ENCODE data around the gene SHISA6. TPM values are rescaled to one million over a fixed set of nuclear protein-coding genes. Genes with fewer than 3 reads are reported as not detected.

Gene SHISA6
- total RNA-seq, 2 donors from 2014 or later: under 0.01 to 0.52 TPM

DNA sequence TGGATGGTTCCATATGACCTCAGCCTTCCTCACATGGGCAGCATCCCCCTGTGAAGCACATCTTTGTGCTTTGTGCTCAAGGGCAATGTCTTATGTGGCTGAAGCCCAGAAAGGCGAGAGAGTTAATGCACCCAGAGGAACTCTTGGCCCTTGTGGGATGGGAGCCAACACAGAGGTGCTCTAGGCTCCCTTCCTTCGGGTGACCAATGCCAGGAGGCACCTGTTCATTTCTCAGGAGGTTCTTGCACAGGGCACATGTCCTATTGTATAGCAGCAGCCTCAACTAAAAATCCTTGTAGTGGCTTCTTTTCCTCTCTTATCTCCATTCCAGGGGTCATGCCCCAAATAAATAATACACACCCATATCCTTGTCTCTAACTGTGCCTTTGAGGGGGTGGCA is 273.6 kb downstream of the SHISA6 start:
- no peaks in the 10 kb centered on the region for H3K9me3 ChIP-seq
- H3K36me3 ChIP-seq (replicated peaks in 1 of 2; ENCODE audit: insufficient read depth in 1 of 2, low read depth in 2 of 2): no peaks in the 10 kb centered on the region
- H3K4me1 ChIP-seq: peaks cover 29% of the 10 kb centered on the region
- no peak for TF ChIP-seq POLR2A (IDR thresholded peaks at IDR 0.05)
- TF ChIP-seq, protein P1, sequence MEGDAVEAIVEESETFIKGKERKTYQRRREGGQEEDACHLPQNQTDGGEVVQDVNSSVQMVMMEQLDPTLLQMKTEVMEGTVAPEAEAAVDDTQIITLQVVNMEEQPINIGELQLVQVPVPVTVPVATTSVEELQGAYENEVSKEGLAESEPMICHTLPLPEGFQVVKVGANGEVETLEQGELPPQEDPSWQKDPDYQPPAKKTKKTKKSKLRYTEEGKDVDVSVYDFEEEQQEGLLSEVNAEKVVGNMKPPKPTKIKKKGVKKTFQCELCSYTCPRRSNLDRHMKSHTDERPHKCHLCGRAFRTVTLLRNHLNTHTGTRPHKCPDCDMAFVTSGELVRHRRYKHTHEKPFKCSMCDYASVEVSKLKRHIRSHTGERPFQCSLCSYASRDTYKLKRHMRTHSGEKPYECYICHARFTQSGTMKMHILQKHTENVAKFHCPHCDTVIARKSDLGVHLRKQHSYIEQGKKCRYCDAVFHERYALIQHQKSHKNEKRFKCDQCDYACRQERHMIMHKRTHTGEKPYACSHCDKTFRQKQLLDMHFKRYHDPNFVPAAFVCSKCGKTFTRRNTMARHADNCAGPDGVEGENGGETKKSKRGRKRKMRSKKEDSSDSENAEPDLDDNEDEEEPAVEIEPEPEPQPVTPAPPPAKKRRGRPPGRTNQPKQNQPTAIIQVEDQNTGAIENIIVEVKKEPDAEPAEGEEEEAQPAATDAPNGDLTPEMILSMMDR (IDR thresholded peaks at IDR 0.05): no peak
- peak overlapping the region in 2 of 4 donors; percentile 21 to 43 for H3K27ac ChIP-seq
- ATAC-seq (peak; percentile 89), DNase-seq (peak; percentile 88 to 95 (median 91))
- no peak overlapping the region for H3K4me3 ChIP-seq
- intact Hi-C loops (cut with DNase I): no loop called here
- H3K27me3 ChIP-seq: no peaks in the 10 kb centered on the region
- WGBS, 2 donors: 28 to 40% methylated on average over 2 of the region's 2 CpGs

DNA sequence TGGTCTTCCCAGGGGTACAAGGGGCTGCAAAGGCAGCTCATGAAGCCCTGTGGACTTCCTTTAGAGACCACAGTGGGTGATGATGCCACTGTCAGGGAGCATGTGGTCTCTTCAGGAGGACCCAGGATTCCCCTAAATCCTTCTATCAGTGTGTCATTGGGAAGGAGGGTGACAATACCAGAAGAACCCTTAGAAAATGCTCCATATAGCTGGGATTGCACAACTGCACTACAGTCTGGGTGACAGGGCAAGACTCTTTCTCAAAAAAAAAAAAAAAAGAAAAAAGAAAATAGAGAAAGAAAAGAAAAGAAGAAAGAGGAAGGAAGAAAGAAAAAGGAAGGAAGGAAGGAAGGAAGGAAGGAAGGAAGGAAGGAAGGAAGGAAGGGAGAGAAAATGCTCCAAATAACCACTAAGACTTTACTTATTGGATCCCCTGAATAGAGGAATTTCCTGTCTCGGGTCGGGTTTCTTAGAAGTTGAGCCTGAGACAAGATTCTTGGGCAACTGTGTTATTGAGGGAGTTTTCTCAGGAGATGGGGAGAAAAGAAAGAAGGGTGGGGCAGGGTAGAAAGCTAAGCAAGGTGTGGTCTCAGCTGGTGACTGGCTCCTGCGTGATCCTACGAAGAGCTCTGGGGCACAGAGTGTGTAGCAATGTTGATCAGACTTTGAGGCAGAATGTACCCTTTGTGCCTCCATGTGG is 274.1 kb downstream of the SHISA6 start:
- Histone ChIP-seq H3K27ac (peak overlapping the region in 2 of 4 donors; percentile 21 to 43), H3K4me3 (no peak overlapping the region), H3K4me1 (peaks cover 29% of the 10 kb centered on the region), H3K9me3 (no peaks in the 10 kb centered on the region), H3K27me3 (no peaks in the 10 kb centered on the region), H3K36me3 (replicated peaks in 1 of 2; ENCODE audit: insufficient read depth in 1 of 2, low read depth in 2 of 2) (no peaks in the 10 kb centered on the region)
- TF ChIP-seq, protein P1 (IDR thresholded peaks at IDR 0.05): no peak
- no peak for TF ChIP-seq POLR2A (IDR thresholded peaks at IDR 0.05)
- WGBS, 2 donors: 77 to 81% methylated on average over 4 of the region's 4 CpGs
- intact Hi-C loops (cut with DNase I): no loop called here
- no peak for ATAC-seq
- DNase-seq: no peak

DNA sequence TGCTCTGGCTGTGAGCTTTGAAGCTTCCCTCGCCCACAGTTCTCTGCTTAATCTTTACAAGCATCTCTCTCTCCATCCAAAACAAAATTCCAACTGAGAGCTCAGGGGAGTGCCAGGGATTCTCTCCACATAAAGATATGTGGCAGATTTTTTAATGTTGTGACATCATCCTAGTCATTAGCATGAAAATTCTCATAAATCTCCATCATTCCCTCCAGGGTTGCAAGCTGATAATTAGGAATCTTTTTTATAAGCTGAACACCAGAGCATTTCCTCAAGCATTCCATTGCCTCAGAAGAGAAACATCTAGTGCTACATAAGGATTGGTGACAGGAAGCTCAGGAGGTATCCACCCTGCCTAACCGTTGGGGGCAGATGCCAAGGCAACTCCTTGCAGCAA is 274.9 kb downstream of the SHISA6 start:
- no peaks in the 10 kb centered on the region for H3K36me3 ChIP-seq (replicated peaks in 1 of 2; ENCODE audit: insufficient read depth in 1 of 2, low read depth in 2 of 2)
- H3K9me3 ChIP-seq: no peaks in the 10 kb centered on the region
- TF ChIP-seq POLR2A (IDR thresholded peaks at IDR 0.05): no peak
- TF ChIP-seq, protein P1 (IDR thresholded peaks at IDR 0.05): no peak
- no peaks in the 10 kb centered on the region for H3K27me3 ChIP-seq
- peaks cover 29% of the 10 kb centered on the region for H3K4me1 ChIP-seq
- H3K27ac ChIP-seq: no peak overlapping the region
- DNase-seq (no peak), ATAC-seq (no peak)
- no peak overlapping the region for H3K4me3 ChIP-seq
- intact Hi-C loops (cut with DNase I): no loop called here
- WGBS, 2 donors: 81 to 83% methylated on average over 2 of the region's 2 CpGs

DNA sequence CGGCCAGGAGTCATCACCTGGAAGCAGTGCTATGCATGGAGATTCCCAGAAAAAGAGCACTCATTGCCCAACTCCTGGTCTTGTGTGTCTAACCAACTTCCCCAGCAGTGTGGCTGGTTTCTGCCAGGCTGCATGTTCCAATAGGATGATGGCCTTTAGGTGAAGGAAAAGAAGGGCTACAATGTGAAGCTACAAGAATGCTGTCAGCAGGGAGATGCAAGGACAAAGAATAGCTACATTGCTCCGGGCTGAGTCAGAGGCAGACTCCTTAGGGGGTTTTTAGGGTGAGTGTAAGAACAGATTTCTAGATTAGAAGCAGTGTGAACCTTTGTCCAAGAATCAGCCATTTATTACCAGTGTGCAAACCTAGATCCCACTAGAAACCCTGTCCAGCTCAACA is 294.2 kb downstream of the SHISA6 start:
- Histone ChIP-seq H3K27ac (no peak overlapping the region), H3K27me3 (no peaks in the 10 kb centered on the region), H3K4me3 (no peak overlapping the region), H3K36me3 (replicated peaks in 1 of 2; ENCODE audit: insufficient read depth in 1 of 2, low read depth in 2 of 2) (no peaks in the 10 kb centered on the region), H3K9me3 (no peaks in the 10 kb centered on the region), H3K4me1 (no peaks in the 10 kb centered on the region)
- TF ChIP-seq, protein P1 (IDR thresholded peaks at IDR 0.05): no peak
- TF ChIP-seq POLR2A (IDR thresholded peaks at IDR 0.05): no peak
- ATAC-seq (no peak), DNase-seq (no peak)
- 79 to 87% methylated on average over 2 of the region's 2 CpGs for WGBS, 2 donors
- intact Hi-C loops (cut with DNase I): no loop called here

DNA sequence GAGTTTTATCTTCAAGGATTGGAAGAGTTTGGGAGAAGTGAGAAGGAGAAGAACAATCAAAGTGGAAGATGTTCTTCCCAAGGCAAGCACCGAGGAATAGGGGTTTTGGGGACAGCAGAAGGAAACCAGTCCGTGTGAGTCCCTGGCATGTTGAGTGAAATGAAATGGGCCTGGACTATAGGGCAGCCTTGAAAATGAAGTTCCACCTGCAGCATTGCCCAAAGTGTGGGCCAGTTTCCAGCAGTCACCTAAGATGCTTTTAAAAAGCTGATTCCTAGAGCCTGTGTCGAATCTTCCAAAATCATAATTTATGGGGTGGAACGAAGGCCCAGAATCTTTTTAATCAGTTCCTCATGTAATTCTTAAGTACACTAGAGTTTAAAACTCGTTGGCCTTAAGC is 297.4 kb downstream of the SHISA6 start:
- Histone ChIP-seq H3K4me3 (no peak overlapping the region), H3K36me3 (replicated peaks in 1 of 2; ENCODE audit: insufficient read depth in 1 of 2, low read depth in 2 of 2) (no peaks in the 10 kb centered on the region), H3K27ac (no peak overlapping the region), H3K9me3 (no peaks in the 10 kb centered on the region), H3K27me3 (no peaks in the 10 kb centered on the region), H3K4me1 (no peaks in the 10 kb centered on the region)
- TF ChIP-seq, protein P1 (IDR thresholded peaks at IDR 0.05): peak in 1 of 7 experiments; percentile 9
- no peak for TF ChIP-seq POLR2A (IDR thresholded peaks at IDR 0.05)
- intact Hi-C loops (cut with DNase I): no loop called here
- DNase-seq (peak in 3 of 4 donors; percentile 23 to 64 (median 37)), ATAC-seq (peak; percentile 27)
- 42 to 87% methylated on average over 5 of the region's 5 CpGs for WGBS, 2 donors
